Endodermal cell (in vitro differentiated cells): ENCODE data around the gene CFP. TPM values are rescaled to one million over a fixed set of nuclear protein-coding genes. Genes with fewer than 3 reads are reported as not detected.

ENCODE experiments used
- DNase-seq: peaks from one replicate; pipeline ENCODE4 v3.0.0-alpha.2; 2017
- H3K27ac ChIP-seq: 2 replicates; pipeline ENCODE4 v1.5.1; 2013; ENCODE audit warnings: mild to moderate bottlenecking, low read depth, low read length, moderate library complexity
- H3K27me3 ChIP-seq: 2 replicates; pipeline ENCODE4 v1.6.1; 2013; ENCODE audit warnings: mild to moderate bottlenecking, low read length, moderate library complexity; ENCODE audit not compliant: insufficient read depth, control insufficient read depth, poor library complexity, severe bottlenecking
- H3K36me3 ChIP-seq: 2 replicates; pipeline ENCODE4 v1.7.0; 2013; ENCODE audit warnings: mild to moderate bottlenecking, low read length, moderate library complexity; ENCODE audit not compliant: control insufficient read depth, insufficient read depth
- H3K4me1 ChIP-seq: one replicate; pipeline ENCODE4 v1.7.0; 2013; ENCODE audit warnings: low read length; ENCODE audit not compliant: control insufficient read depth, insufficient read depth
- H3K4me3 ChIP-seq: 2 replicates; pipeline ENCODE4 v1.5.1; 2013; ENCODE audit warnings: mild to moderate bottlenecking, low read length, moderate library complexity
- H3K9ac ChIP-seq: 2 replicates; pipeline ENCODE4 v1.6.1; 2013; ENCODE audit warnings: mild to moderate bottlenecking, low read length, moderate library complexity; ENCODE audit not compliant: poor library complexity, severe bottlenecking; ENCODE audit errors: extremely low read depth
- H3K9me3 ChIP-seq: 2 replicates; pipeline ENCODE4 v1.6.1; 2013; ENCODE audit warnings: mild to moderate bottlenecking, low read length, moderate library complexity; ENCODE audit not compliant: control insufficient read depth
- H3K27ac Mint-ChIP-seq: 2 replicates; pipeline ENCODE4 v1.8.0; 2020; ENCODE audit warnings: mixed read lengths
- H3K27me3 Mint-ChIP-seq: 2 replicates; pipeline ENCODE4 v1.8.0; 2021; ENCODE audit warnings: mild to moderate bottlenecking, mixed read lengths; ENCODE audit not compliant: insufficient read depth
- H3K36me3 Mint-ChIP-seq: 2 replicates; pipeline ENCODE4 v1.8.0; 2020; ENCODE audit warnings: low read depth, mixed read lengths
- H3K4me1 Mint-ChIP-seq: 2 replicates; pipeline ENCODE4 v1.8.0; 2020; ENCODE audit warnings: mixed read lengths
- H3K4me3 Mint-ChIP-seq: 2 replicates; pipeline ENCODE4 v1.8.0; 2020; ENCODE audit warnings: mild to moderate bottlenecking, moderate library complexity, mixed read lengths
- H3K9me3 Mint-ChIP-seq: 2 replicates; pipeline ENCODE4 v1.8.0; 2020; ENCODE audit warnings: mild to moderate bottlenecking, mixed read lengths
- WGBS, 2 experiments: methylation state at CpG; one replicate each; pipeline versions ENCODE4 v1.1.5 to v1.1.7; 2013; ENCODE audit warnings: missing lambda C conversion rate in 2 of 2, mixed read lengths in 1 of 2; ENCODE audit not compliant: insufficient coverage in 1 of 2, insufficient read length in 1 of 2; 5-methylcytosine and 5-hydroxymethylcytosine counted together
- microRNA-seq: library from miRNA; unstranded; fragments of <30 nt; microRNA quantifications from one replicate; pipeline ENCODE4 v1.2.0, GENCODE V29; 2020; ENCODE audit warnings: borderline microRNAs expressed
- total RNA-seq, 2 donors: library from RNA; stranded (reverse); fragmentation: NEBNext Ultra II Directional in 1 of 2; extraction: Animal tissue kit (Norgen Biotek cat#: 25700) in 1 of 2; gene quantifications; 2 replicates in 1 of 2; 3 replicates in 1 of 2; pipeline ENCODE4 v1.2.1, GENCODE V29; 2021
- TF ChIP-seq, protein P1 (sequence below): fragments of 200-600 bp; sonication (generic); conservative IDR thresholded peaks from 2 replicates; pipeline ENCODE4 v1.5.0; 2021; ENCODE audit warnings: antibody characterized with exemption, mild to moderate bottlenecking

The CFP gene
- total RNA-seq, 2 donors from 2014 or later: 3.2 to 4.6 TPM

GRCh38 chrX:47574547-47575301 lies 55.0 kb downstream of the CFP start:
- TF ChIP-seq, protein P1, sequence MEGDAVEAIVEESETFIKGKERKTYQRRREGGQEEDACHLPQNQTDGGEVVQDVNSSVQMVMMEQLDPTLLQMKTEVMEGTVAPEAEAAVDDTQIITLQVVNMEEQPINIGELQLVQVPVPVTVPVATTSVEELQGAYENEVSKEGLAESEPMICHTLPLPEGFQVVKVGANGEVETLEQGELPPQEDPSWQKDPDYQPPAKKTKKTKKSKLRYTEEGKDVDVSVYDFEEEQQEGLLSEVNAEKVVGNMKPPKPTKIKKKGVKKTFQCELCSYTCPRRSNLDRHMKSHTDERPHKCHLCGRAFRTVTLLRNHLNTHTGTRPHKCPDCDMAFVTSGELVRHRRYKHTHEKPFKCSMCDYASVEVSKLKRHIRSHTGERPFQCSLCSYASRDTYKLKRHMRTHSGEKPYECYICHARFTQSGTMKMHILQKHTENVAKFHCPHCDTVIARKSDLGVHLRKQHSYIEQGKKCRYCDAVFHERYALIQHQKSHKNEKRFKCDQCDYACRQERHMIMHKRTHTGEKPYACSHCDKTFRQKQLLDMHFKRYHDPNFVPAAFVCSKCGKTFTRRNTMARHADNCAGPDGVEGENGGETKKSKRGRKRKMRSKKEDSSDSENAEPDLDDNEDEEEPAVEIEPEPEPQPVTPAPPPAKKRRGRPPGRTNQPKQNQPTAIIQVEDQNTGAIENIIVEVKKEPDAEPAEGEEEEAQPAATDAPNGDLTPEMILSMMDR: no peak
- H3K4me3 Mint-ChIP-seq: peak overlapping the region; percentile 63
- DNase-seq: peak; percentile 70
- Histone ChIP-seq H3K4me1 (no peaks in the 10 kb centered on the region), H3K36me3 (no peaks in the 10 kb centered on the region), H3K9ac (peak overlapping the region; percentile 53), H3K4me3 (no peak overlapping the region), H3K27ac (peak overlapping the region; percentile 86), H3K27me3 (no peaks in the 10 kb centered on the region), H3K9me3 (no peaks in the 10 kb centered on the region)
- H3K27ac Mint-ChIP-seq: peak overlapping the region; percentile 86
- H3K36me3 Mint-ChIP-seq: peaks cover 25% of the 10 kb centered on the region
- no peaks in the 10 kb centered on the region for H3K27me3 Mint-ChIP-seq
- H3K9me3 Mint-ChIP-seq: peaks cover 78% of the 10 kb centered on the region
- H3K4me1 Mint-ChIP-seq: peaks cover 12% of the 10 kb centered on the region
- 40 to 60% methylated on average over 2 to 25 of the region's 27 CpGs for WGBS, 2 experiments

DNA sequence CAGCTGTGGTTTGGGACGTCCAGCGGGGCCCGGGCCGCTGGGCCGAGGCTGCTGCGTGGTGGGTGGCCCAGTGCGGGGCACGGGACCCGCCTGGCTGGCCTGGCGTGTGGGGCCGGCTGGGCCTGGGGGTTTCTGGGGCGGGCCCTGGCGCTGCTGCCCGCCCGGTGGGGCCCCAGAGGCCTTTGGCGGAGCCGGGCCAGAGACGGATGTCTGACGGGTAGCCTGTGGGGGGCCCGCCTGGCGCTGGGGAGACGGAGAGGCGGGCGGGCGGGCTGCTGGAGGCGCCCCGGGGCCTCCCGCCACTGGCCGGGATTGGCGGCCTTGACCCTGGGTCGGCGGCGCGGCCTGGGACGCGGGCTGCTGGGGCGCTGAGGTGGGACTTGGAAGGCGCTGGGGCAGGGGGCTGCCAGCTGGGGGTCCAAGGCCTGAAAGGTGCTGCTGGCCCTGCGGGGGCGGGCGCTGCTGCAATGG lies 55.6 kb downstream of the CFP start:
- H3K4me3 Mint-ChIP-seq: peak overlapping the region; percentile 63
- Histone ChIP-seq H3K4me3 (peak overlapping the region; percentile 45), H3K27ac (peak overlapping the region; percentile 86), H3K9ac (peak overlapping the region; percentile 53), H3K27me3 (no peaks in the 10 kb centered on the region), H3K4me1 (no peaks in the 10 kb centered on the region), H3K36me3 (no peaks in the 10 kb centered on the region), H3K9me3 (no peaks in the 10 kb centered on the region)
- no peak for DNase-seq
- H3K36me3 Mint-ChIP-seq: peaks cover 27% of the 10 kb centered on the region
- H3K9me3 Mint-ChIP-seq: peaks cover 79% of the 10 kb centered on the region
- H3K27ac Mint-ChIP-seq: peak overlapping the region; percentile 86
- H3K4me1 Mint-ChIP-seq: peaks cover 12% of the 10 kb centered on the region
- WGBS, 2 experiments: 13% methylated on average over 34 of the region's 41 CpGs; no CpG with 5 or more reads in 1 of the 2 experiments
- no peaks in the 10 kb centered on the region for H3K27me3 Mint-ChIP-seq
- TF ChIP-seq, protein P1: no peak

DNA sequence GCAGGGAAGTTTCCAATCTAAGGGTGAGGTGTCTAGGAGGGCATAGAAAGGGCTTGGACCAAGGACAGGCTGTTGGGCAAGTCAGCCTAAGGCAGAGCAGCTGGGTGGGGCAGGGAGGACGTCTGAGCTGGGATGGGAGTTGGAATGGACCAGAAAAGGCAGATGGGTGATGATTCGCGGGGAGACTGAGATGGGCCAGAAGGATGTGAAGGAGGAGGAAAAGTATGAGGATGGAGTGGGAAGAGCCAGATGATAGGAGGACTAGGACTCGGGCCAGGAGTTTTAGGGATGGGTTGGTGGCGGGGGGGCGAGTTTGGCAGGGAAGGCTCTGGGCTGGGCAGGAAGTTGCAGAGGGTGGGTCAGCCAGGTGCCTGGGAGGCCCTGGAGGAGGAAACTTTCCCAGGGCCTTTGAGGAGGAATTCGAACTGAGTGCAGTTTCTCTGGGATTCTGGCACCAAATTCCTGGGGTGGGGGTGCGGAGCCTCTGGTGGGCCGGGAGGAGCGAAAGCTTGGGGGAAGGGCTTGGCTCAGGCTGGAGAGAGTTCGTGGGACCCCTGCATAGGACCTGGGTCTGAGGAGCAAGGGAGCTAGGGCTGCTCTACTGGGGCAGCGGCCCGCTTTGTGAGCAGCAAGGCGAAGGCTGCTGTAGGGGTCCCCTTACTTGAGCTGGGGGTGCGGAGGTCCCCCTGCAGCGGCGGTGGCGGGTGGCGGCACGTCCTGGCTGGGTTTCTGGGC lies 56.2 kb downstream of the CFP start:
- Histone ChIP-seq H3K9me3 (no peaks in the 10 kb centered on the region), H3K27me3 (no peaks in the 10 kb centered on the region), H3K36me3 (peaks cover 3% of the 10 kb centered on the region), H3K27ac (peak overlapping the region; percentile 86), H3K4me3 (peak overlapping the region; percentile 45), H3K4me1 (no peaks in the 10 kb centered on the region), H3K9ac (peak overlapping the region; percentile 53)
- Mint-ChIP-seq H3K9me3 (peaks cover 81% of the 10 kb centered on the region), H3K4me3 (peak overlapping the region; percentile 63), H3K27me3 (no peaks in the 10 kb centered on the region), H3K27ac (peak overlapping the region; percentile 88), H3K36me3 (peaks cover 33% of the 10 kb centered on the region), H3K4me1 (peaks cover 12% of the 10 kb centered on the region)
- 22% methylated on average over 18 of the region's 20 CpGs; no CpG with 5 or more reads in 1 of the 2 experiments for WGBS, 2 experiments
- TF ChIP-seq, protein P1: no peak
- DNase-seq: peak; percentile 92

Small RNA genes within 50 kb of the gene (microRNA-seq; reads per million reads assigned to microRNA genes)
- not detected for gene MIR4769

Other genes starting within 250 kb of the CFP start
- gene ZNF41, start 146.7 kb downstream of the CFP start, total RNA-seq: 1 to 10 TPM; 2.9 to 5.6 TPM
- 10 to 100 TPM; 47.7 to 48.7 TPM for gene ARAF, start 68.7 kb downstream of the CFP start, total RNA-seq
- gene TIMP1, start 47.5 kb downstream of the CFP start, total RNA-seq: 10 to 100 TPM; 63.5 to 74.8 TPM
- 1 to 10 TPM; 4.9 to 5.3 TPM for gene SYN1, start 10.1 kb downstream of the CFP start, total RNA-seq
- 10 to 100 TPM; 30.8 to 37.0 TPM for gene ELK1, start 20.6 kb upstream of the CFP start, total RNA-seq
- gene UXT, start 29.2 kb upstream of the CFP start, total RNA-seq: 10 to 100 TPM; 83.7 to 99.9 TPM
- 10 to 100 TPM in 1 of 2 donors, 1 to 10 TPM in 1; 9.8 to 12.6 TPM for gene ZNF81, start 207.0 kb upstream of the CFP start, total RNA-seq